Measurements from ENCODE around the gene MTIF2.
A peak's percentile ranks its signal among the peaks of the same experiment; 100 is the strongest.
"Not testable (repeated sequence)": the region's sequence is repeated elsewhere in the genome, so short reads cannot be mapped to it uniquely, and the experiment has no call there.

MTIF2 gene, protein sequence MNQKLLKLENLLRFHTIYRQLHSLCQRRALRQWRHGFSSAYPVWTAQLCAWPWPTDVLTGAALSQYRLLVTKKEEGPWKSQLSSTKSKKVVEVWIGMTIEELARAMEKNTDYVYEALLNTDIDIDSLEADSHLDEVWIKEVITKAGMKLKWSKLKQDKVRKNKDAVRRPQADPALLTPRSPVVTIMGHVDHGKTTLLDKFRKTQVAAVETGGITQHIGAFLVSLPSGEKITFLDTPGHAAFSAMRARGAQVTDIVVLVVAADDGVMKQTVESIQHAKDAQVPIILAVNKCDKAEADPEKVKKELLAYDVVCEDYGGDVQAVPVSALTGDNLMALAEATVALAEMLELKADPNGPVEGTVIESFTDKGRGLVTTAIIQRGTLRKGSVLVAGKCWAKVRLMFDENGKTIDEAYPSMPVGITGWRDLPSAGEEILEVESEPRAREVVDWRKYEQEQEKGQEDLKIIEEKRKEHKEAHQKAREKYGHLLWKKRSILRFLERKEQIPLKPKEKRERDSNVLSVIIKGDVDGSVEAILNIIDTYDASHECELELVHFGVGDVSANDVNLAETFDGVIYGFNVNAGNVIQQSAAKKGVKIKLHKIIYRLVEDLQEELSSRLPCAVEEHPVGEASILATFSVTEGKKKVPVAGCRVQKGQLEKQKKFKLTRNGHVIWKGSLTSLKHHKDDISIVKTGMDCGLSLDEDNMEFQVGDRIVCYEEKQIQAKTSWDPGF

DNA sequence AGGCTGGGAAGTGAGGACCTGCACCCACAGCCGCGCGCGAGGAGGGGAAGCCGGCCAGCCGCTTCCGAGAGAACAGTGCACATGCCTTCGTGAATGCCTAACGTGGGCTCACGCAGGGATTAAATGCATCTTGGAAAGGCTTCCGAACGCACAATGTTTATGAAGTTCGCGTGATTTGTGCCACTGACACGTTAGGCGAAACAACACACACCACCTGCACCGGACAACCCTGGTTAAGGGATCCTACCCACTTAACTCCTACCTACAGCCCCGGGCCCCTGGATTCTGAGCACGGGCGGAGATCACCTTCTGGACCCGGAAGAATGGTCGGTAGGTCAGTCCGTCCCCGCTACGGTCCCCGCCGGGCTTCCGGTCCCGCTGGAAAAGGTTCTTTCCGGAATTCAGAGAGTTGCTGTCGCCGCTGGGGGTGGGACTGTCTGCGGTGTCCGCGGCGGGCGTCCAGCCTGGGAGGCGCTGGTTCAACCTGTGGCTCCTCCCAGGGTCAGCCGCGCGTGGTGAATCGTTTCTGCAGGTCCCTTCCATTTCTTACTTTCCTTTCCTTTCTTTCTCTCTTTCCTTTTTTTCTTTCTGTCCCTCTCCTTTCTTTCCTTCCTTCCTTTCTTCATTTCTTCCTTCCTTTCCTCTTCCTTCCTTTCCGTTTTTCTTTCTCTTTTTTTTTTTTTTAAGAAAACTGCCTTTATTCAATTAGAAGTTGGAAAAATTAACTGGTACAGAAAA, at the start of gene MTIF2:
MTIF2 (minus strand) TSS at position 325 of the 738 bp plus-strand sequence. CDS start 5,373 bp downstream, outside the sequence.
- peak; percentile 97 for DNase-seq (ENCODE audit: low read depth)

DNA sequence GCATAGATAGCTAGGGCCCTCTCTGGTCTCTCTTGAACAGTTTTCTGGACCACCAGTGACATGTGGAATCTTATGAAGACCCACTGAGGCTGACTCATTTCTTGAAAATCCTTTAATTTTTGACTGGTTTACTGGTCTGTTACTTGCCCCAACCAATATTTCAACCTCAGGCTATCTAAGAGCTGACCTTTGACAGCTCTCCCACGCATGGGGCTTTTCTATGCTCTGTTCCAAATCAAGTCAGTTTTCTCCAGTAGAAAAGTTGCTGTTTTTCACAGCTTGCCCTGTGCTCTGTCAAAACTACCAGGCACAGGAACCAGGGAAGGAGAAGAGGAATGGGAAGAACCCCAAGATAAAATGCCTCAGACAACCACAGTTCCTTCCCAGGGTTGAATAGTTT, 46.0 kb upstream of the MTIF2 start:
- no peak for DNase-seq (ENCODE audit: low read depth)

DNA sequence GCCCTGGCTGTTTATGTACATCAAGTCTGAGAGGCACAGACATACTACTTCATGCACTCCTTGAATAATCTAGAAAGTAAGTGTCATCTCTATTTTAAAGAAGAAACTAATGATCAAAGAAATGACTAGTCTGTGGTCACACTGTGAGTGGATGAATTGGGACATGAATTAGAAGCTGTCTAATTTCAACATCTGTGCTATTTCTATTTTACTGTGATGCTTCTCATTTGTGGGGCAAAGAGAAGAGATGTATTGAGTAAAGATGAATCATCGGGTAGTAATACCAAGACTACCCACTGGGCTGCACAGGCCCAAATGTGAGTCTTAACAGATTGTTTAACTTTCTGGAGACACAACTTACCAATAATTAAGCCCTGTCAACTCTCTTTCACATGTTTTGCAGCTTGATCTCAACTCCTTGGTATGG, 42.4 kb upstream of the MTIF2 start:
- DNase-seq (ENCODE audit: low read depth) = peak; percentile 72

DNA sequence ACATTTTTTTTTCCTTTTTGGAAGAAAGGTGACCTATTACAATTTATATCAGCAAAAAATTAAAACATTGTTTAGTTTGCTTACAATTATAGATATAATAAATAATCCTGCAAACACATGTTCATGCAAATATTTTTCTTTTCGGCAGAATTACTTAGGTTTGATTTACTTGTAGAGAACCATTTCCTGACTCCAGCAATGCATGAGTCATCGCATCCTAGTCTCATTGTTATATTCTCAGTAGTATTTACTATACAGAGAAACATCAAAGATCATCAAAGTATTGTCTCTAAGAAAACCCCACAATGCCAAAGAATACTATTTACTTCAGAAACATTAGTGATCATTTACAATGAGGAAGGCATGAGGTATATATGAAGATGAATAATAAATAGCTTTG, 40.4 kb upstream of the MTIF2 start:
- peak; percentile 80 for DNase-seq (ENCODE audit: low read depth)

DNA sequence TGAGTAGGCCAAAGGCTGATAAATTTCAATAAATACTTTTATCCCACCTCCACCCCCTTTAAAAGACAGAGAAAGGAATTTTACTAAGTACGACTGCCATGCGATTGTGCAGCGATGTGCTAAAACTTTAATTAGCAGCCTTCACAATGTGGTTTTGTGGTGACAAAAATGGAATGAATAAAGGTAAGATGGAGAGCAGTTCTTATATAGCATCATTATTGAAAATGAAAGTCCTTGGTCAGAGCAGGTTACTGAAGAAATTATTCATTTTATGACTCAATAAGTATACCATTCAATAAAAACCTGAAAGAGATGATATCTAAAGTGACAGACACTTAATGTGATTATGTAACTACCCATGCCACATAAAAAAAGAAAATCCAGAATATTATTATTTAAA, 33.2 kb upstream of the MTIF2 start:
- no peak for DNase-seq (ENCODE audit: low read depth)

DNA sequence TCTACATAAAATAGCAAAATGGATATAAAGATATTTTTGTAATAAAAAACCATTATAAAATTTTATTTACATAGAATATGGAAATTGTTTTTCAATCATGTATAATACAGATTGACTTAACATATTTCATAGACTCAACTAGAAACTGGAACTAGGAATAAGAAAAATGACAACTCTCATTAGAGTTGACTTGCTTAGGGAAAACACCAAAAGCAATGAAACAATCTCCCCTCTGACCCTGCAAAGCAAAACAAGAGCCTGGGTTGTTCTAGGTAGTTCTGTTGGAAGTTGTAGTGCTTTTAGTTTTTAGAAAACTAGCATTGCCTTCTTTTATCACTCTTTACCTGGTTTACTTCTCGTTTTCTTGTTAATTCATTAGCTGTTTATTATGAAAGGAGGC, 32.2 kb upstream of the MTIF2 start:
- DNase-seq (ENCODE audit: low read depth) = no peak

DNA sequence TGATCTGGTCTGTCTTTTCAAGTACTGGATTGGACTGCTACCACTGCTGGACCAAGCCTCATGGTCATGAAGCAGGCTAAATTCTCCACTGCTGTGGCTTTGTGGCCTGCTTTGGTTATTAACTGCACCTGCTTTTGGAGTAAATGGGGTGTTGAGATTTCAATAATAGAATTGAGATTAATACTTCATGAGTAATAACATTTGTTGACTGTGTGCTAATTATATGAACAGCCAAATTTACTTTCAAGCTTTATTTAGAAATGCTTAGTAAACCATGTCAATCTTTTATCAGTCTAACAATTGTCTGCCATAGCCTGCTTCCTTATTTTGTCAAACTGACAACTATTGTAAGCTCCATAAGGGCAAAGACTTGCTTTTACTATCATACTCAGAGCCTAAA, 27.4 kb upstream of the MTIF2 start:
- DNase-seq (ENCODE audit: low read depth) = no peak

DNA sequence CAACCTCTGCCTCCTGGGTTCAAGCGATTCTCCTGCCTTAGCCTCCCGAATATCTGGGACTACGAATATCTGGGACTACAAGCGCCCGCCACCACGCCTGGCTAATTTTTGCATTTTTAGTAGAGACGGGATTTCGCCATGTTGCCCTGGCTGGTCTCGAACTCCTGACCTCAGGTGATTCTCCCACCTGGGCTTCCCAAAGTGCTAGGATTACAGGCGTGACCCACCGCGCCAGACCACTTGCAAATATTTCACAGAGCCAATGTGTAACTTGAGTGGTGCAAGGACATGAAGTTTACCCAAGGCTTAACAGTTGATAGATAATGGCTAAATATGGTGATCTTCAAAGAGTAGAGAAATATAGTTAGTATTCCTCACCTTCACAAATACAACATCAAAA, 14.1 kb upstream of the MTIF2 start:
- no peak for DNase-seq (ENCODE audit: low read depth)

DNA sequence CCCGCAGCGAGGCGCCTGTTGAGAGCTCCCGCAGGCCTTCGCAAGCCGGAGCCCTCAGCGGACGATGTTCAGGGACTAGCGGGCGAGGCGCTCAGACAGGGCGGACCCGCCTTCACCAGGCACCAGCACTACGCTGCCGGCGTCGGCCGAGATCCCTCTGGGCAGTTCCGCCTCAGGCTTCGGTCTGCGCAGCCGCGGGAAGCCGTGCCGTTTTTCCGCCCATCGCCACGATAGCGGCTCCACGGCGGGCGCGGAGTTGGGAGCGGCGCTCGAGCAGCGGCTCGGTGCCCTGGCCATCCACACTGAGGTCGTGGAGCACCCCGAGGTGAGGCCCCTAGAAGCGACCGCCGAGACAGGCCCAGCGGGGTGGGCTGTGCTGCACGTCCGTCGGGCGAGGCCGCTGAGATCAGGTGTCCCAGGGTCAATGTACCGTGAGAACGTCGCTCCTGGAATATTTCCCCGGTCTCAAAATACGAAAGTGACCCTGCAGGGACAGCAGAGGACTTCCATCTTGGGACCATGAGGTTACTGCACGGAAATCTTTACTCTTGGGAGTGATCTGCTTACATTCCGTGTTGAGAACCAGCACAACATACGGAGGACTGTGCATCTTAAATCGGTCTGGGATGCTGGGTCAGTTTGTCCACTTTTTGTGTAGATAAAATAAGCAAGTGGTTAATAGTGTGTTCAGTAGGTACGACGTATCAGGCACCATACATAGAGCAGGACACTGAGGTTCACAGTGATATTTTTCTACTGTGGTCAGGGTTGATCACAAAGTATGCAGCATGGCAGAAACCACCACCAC, 13.3 kb upstream of the MTIF2 start:
- DNase-seq (ENCODE audit: low read depth) = peak; percentile 90

DNA sequence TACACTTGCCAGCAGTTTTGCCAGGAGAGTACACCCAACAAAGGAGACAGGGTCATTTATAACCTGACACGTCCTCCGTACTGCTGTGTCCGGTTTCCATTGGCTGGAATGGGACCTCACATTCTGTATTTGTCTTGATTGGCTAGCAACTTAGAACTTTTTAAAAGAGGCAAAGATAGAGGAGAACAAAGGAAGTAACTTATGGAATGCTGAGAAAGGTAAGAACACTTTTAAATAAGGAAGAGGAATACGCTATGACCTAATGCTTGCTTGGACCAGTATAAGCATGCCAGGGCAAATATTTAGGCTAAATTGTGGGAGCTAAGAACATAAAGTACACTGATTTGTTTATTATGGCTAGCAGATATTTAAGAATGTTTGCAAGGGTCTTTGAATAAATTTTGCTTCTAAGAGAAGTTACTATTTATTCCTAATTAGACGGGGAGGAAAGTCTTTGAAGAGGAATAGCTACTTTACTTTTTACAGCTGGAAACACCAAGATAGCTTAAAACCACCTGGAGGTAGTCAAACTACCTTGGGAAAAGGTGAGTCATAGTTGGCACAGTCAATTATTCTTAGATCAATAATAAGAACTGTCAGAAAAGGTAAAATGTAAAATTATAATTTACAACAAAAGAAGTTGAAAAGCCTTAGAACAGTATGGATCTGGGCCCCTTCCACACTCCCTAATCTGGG, 12.0 kb upstream of the MTIF2 start:
- not testable (repeated sequence) for DNase-seq (ENCODE audit: low read depth)

DNA sequence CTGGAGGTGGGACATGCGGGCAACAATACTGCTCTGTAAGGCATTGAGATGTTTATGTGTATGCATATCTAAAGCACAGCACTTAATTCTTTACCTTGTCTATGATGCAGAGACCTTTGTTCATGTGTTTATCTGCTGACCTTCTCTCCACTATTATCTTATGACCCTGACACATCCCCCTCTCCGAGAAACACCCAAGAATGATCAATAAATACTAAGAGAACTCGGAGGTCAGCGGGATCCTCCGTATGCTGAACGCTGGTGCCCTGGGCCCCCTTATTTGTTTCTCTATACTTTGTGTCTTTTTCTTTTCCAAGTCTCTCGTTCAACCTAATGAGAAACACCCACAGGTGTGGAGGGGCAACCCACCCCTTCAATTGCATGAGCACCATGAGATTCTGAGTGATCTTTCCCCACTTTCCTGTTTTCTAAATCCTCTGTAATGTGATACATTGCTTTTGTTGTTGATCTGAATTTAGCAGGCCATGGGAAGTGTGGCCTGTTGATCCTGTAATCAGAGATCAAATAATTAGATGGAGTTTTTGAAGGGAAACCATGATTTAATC, 10.9 kb upstream of the MTIF2 start:
- DNase-seq (ENCODE audit: low read depth) = not testable (repeated sequence)

DNA sequence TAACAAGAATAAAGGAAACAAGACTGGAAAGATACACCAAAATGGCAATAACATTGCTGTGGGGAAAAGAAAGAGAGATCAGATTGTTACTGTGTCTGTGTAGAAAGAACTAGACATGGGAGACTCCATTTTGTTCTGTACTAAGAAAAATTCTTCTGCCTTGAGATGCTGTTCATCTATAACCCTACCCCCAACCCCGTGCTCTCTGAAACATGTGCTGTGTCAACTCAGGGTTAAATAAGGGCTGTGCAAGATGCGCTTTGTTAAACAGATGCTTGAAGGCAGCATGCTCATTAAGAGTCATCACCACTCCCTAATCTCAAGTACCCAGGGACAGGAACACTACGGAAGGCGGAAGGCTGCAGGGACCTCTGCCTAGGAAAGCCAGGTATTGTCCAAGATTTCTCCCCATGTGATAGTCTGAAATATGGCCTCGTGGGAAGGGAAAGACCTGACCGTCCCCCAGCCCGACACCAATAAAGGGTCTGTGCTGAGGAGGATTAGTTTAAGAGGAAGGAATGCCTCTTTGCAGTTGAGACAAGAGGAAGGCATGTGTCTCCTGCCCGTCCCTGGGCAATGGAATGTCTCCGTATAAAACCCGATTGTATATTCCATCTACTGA, 10.3 kb upstream of the MTIF2 start:
- DNase-seq (ENCODE audit: low read depth) = not testable (repeated sequence)

DNA sequence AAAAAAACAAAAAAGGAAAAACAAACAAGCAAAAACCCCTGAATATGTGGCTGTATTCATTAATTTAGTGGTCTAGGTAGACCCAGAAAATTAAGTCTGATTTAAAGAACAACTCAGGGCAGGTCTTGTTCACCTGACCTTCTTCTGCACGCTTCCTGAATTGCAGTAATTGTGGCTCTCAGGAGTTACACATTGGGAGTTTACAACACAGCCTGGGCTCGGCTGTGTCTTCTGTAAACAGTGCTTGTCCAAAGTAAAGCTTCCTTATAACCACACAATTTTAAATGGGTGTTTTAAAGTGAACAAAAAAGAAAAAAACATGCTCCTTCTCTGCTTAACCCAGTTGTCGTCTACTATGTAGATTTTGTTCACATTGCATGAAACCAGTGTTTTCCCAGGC, 8.3 kb upstream of the MTIF2 start:
- no peak for DNase-seq (ENCODE audit: low read depth)

DNA sequence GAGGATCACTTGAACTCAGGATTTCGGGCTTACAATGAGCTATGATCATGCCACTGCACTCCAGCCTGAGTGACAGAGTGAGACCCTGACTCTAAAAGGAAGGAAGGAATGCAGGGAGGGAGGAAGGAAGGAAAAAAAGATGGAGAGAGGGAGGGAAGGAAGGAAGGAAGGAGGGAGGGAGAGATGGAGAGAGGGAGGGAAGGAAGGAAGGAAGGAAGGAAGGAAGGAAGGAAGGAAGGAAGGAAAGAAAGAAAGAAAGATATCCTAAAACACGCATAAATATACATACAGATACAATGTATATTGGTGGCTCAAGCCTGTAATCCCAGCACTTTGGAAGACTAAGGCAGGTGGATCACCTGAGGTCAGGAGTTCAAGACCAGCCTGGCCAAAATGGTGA, 5.3 kb upstream of the MTIF2 start:
- DNase-seq (ENCODE audit: low read depth) = not testable (repeated sequence)

DNA sequence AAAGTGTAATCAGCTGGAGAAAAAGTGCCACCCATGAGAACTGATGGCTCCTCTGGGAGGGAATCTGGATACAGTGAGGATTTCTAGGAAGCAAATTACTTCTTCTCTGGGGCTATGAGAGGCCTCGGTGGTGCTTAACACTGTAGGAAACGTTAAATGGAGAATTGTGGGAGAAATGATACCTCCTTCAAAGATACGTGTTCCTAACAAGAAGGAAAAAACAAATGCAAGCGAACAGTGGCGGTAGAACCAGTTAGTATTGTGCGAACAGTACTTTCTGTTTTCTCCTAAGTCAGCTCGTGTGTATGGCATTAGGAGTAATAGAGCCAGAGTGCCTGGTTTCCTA, 587 bp upstream of the MTIF2 start:
- peak; percentile 12 for DNase-seq (ENCODE audit: low read depth)

DNA sequence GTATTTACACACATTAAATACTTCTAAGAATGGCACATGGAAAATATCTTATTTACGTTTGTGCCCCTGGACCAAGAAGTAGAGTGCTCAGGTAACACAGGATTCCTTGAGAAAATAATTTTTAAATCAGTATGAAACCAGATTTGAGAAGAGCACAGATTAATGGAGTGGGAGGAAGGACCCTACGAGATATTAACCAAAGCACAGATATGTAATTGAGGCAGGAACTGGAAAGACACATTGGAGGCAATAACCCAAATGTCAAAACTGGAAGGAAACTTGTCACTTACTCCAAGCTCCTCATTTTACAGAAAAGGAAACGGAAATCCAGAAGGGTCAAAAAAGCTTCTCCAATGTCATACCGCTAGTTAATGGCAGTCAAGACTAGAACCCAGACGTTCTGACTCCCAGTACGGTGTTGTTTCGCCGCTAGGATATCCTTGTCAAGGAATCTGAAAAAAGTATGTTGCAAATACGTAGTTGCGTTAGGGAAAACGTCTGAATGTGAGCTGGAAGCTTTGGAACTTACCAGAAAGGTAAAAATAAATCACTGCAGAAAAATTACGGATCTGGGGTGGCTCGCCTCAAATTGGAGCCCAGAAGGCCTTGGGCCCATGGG, 634 bp downstream of the MTIF2 start:
- DNase-seq (ENCODE audit: low read depth) = peak; percentile 13

DNA sequence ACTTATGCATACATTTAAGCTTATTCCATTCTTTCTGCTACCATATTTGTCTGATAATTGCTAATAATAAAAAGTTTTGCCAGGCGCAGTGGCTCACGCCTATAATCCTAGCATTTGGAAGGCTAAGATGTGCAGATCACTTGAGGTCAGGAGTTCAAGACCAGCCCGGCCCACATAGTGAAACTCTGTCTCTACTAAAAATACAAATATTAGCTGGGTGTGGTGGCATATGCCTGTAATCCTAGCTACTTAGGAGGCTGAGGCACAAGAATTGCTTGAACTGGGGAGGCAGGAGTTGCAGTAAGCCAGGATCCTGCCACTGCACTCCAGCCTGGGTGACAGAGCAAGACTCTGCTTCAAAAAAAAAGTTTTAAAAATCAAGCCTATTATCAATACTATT, 9.4 kb downstream of the MTIF2 start:
- DNase-seq (ENCODE audit: low read depth) = not testable (repeated sequence)

DNA sequence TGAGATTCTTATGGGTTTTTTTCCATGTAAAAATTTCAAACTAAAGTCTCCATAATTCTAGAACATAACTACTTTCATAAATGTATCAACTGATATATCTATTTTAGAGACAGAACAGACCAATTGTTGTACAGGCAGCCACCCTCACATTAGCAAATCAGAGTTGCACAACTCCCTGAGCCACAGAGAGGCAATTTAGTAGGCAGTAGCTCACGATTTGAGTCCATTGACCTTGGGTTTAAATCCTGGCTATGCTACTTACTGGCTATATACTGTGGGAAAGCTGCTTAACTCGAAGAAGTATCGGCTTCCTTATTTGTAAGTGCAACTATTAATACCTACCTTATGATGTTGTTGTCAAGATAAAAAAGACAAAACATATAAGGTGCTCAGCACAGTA, 16.2 kb downstream of the MTIF2 start:
- DNase-seq (ENCODE audit: low read depth) = no peak

DNA sequence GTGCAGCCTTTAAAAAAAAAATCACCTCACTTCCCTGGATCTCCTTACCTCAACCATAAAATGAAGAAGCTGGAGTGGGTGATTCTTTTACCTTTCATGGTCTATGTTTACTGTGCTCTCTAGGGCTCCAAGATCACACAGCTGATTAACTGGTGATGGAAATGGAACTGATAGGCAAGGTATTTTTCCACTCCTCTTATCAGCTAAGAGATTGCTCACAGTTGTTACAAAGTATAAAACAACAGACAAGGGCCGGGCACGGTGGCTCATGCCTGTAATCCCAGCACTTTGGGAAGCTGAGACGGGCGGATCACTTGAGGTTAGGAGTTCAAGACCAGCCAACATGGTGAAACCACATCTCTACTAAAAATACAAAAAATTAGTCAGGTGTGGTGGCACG, 22.0 kb downstream of the MTIF2 start:
- DNase-seq (ENCODE audit: low read depth) = no peak

DNA sequence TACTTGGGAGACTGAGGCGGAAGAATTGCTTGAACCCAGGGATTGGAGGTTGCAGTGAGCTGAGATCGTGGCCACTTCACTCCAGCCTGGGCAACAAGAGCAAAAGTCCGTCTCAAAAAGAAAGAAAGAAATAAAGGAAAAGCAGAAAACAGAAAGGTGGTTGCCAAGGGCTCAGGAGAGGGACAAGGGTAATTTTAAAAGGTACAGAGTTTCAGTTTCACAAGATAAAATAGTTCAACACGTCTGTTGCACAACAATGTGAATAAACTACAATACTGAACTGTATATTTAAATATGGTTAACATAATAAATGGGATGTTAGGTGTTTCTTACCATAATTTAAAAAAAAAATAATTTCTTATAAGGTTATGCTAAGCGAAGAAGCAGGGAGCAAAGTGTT, 23.6 kb downstream of the MTIF2 start:
- no peak for DNase-seq (ENCODE audit: low read depth)

Data from ELR (cell line).